Neutrophil (primary cell): ENCODE measurements around the gene RNPEPL1.

Source experiments
- H3K27ac ChIP-seq: fragments of 200-600 bp; sonication (generic); 2 replicates; pipeline ENCODE4 v1.5.1; 2016; ENCODE audit warnings: mild to moderate bottlenecking, moderate library complexity
- H3K27me3 ChIP-seq: fragments of 200-600 bp; sonication (generic); 2 replicates; pipeline ENCODE4 v1.6.0; 2016; ENCODE audit warnings: mild to moderate bottlenecking
- H3K36me3 ChIP-seq: fragments of 200-600 bp; sonication (generic); 2 replicates; pipeline ENCODE4 v1.5.1; 2017
- H3K4me1 ChIP-seq, 2 experiments: fragments of 200-600 bp in 1 of 2; sonication (generic) in 1 of 2; 1 replicate in 1 of 2; 2 replicates in 1 of 2; pipeline versions ENCODE4 v1.5.1 to v1.6.1; 2013 to 2016; ENCODE audit warnings: low read depth in 1 of 2, low read length in 1 of 2, mild to moderate bottlenecking in 1 of 2, moderate library complexity in 1 of 2; ENCODE audit not compliant: control insufficient read depth in 1 of 2, insufficient read depth in 1 of 2
- H3K4me3 ChIP-seq, 2 experiments: fragments of 200-600 bp in 1 of 2; sonication (generic) in 1 of 2; 1 replicate in 1 of 2; 2 replicates in 1 of 2; pipeline ENCODE4 v1.5.1; 2013 to 2016; ENCODE audit warnings: low read depth in 1 of 2, low read length in 1 of 2, mild to moderate bottlenecking in 1 of 2, moderate library complexity in 1 of 2
- H3K9me3 ChIP-seq: fragments of 200-600 bp; sonication (generic); 2 replicates; pipeline ENCODE4 v1.5.1; 2016
- CTCF ChIP-seq: fragments of 200-600 bp; sonication (generic); IDR thresholded peaks from 2 replicates; pipeline ENCODE4 v1.5.1; 2016; ENCODE audit warnings: antibody characterized with exemption

Gene RNPEPL1

DNA sequence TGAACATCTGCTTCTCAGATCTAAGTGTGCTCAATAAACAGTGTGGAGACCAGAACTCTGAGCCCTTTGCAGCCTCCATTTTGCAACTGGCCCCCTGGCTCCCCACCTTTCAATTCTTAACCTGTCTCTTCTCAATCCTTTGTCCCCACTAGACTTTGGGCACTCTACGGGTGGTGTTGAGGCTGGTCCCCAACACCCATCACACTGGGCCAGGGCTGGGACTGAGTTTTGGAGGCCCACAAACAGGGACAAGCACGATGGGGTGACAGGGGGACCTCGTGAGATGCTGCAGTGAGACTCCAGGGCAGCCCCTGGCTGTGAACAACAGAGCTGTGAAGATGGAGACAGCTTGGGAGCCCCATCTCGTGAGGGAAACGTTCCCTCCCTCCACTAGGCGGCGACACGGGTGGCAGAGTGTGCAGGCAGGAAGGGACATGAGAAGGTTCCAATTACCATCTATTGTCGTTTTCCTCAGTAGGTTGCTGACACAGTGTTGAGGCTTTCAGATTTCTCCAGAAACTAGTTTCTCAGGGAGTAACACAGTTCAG, 11.7 kb upstream of the RNPEPL1 start:
- Histone ChIP-seq H3K4me1 (peaks cover 34 to 44% of the 10 kb centered on the region in 2 experiments), H3K9me3 (no peaks in the 10 kb centered on the region), H3K36me3 (peaks cover 20% of the 10 kb centered on the region), H3K27me3 (peaks cover 15% of the 10 kb centered on the region), H3K27ac (peak overlapping the region; percentile 5), H3K4me3 (no peak overlapping the region)
- peak; percentile 59 for TF ChIP-seq CTCF

DNA sequence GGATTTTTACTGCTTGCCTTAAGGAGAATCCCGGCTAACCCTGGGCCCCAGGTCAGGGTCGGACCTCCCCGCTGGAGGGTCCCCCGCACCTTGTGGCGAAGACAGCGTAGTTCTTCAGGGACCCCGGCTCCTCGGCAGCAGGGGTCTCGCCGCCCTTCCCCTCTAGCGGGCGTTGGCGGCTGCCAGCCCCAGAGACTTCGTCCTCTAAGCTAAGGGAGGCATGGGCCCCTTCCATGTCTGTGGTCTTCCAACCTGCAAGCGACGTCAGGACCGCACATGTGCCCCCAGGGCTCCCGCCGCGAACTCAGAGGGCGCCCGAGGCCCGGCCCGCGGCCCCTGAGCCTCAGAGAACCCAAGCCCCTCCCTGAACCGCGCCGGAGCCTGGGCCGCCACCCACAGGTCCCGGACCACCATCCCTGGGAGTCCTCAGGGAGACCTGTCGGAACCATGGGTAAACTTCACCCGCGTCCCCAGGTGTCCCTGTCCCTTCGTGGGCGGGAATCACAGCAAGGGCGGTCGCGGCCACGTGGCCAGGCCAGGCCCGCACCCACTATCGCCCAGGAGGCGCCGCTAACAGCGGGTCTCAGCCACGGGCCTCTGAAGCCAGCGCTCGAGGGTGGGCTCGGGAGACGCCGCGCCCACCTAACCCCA, 11.1 kb upstream of the RNPEPL1 start:
- H3K4me1 ChIP-seq, result peaks cover 40 to 50% of the 10 kb centered on the region in 2 experiments
- no peak for TF ChIP-seq CTCF
- peak overlapping the region; percentile 5 for H3K27ac ChIP-seq
- H3K36me3 ChIP-seq, result peaks cover 16% of the 10 kb centered on the region
- peaks cover 15% of the 10 kb centered on the region for H3K27me3 ChIP-seq
- H3K9me3 ChIP-seq, result no peaks in the 10 kb centered on the region
- H3K4me3 ChIP-seq, result no peak overlapping the region

GRCh38 chr2:240557808-240558207, 10.5 kb upstream of the RNPEPL1 start, which contains the start of gene ANKMY1:
TSS of gene ANKMY1 (minus strand) at chr2:240557988. CDS start at chr2:240557335, 653 bp downstream.
- H3K4me1 ChIP-seq, result peaks cover 46 to 56% of the 10 kb centered on the region in 2 experiments
- no peaks in the 10 kb centered on the region for H3K9me3 ChIP-seq
- H3K27me3 ChIP-seq, result peaks cover 15% of the 10 kb centered on the region
- no peak within 1 kb of the TSS for H3K4me3 ChIP-seq
- H3K36me3 ChIP-seq, result peaks cover 10% of the 10 kb centered on the region
- H3K27ac ChIP-seq, result peak within 1 kb of the TSS; percentile 5
- no peak for TF ChIP-seq CTCF

GRCh38 chr2:240558236-240558761, 10.0 kb upstream of the RNPEPL1 start:
- no peak for TF ChIP-seq CTCF
- Histone ChIP-seq H3K4me3 (no peak overlapping the region), H3K27me3 (peaks cover 15% of the 10 kb centered on the region), H3K36me3 (peaks cover 6% of the 10 kb centered on the region), H3K4me1 (peaks cover 51 to 60% of the 10 kb centered on the region in 2 experiments), H3K27ac (no peak overlapping the region), H3K9me3 (no peaks in the 10 kb centered on the region)

DNA sequence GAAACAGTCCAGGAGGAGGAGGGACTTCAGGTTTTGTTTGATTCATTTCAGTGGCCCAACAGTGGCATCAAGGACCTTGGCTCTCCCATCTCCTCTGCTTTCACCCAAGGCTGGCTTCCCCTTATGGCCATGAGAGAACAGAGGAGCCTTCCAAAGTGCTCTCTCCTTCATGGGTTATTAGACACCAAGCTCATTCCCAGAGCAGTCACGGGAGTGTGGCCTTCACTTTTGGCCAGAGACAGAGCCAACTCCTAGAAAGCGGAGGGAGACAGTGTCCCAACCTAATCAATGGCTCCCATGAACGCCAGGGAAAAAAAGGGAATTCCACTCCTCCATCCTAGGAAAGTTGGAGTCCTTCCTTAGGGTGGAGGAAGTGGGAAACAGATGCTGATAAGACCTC, 9.0 kb upstream of the RNPEPL1 start:
- peak overlapping the region; percentile 100 for H3K27ac ChIP-seq
- peaks cover 61 to 70% of the 10 kb centered on the region in 2 experiments for H3K4me1 ChIP-seq

More for the DNA sequence above, 9.0 kb upstream of the RNPEPL1 start:
- Histone ChIP-seq H3K36me3 (peaks cover 4% of the 10 kb centered on the region), H3K27me3 (peaks cover 15% of the 10 kb centered on the region), H3K9me3 (no peaks in the 10 kb centered on the region), H3K4me3 (peak overlapping the region in 1 of 2 experiments; percentile 100)
- TF ChIP-seq CTCF, result no peak
